Pancreas (tissue), 10 donors: ENCODE results near the gene CPA3. TPM values are rescaled to one million over a fixed set of nuclear protein-coding genes. Genes with fewer than 3 reads are reported as not detected.

Experiments
- ATAC-seq, 4 donors: fragments of 200-7000 bp; cut with Tn5 transposase; one replicate each; pipeline versions ENCODE4 v1.8.0 to v1.9.1; 2020; ENCODE audit warnings: mild to moderate bottlenecking in 4 of 4, moderate library complexity in 4 of 4
- DNase-seq, 6 donors: peaks; one replicate each; pipeline ENCODE4 v3.0.0-alpha.2; 2020
- FAIRE-seq: peaks from 2 replicates; lab custom pipeline; 2012; peaks lifted over from hg19 to GRCh38; lab: Jason Lieb, UNC
- H3K27ac ChIP-seq, 4 donors: fragments of 200-600 bp; sonication (generic); 1 replicate in 3 of 4; 2 replicates in 1 of 4; pipeline versions ENCODE4 v1.5.0 to v1.8.0; 2020
- H3K27me3 ChIP-seq, 4 donors: fragments of 200-600 bp; one replicate each; pipeline ENCODE4 v1.8.0; 2021
- H3K36me3 ChIP-seq, 3 donors: fragments of 200-600 bp; sonication (generic) in 1 of 3; one replicate each; pipeline versions ENCODE4 v1.5.0 to v1.8.0; 2020 to 2021
- H3K4me1 ChIP-seq, 3 donors: fragments of 200-600 bp; one replicate each; pipeline ENCODE4 v1.8.0; 2021
- H3K4me3 ChIP-seq, 4 donors: fragments of 200-600 bp; sonication (generic) in 2 of 4; one replicate each; pipeline versions ENCODE4 v1.5.0 to v1.8.0; 2020 to 2021
- H3K9me3 ChIP-seq, 4 donors: fragments of 200-600 bp; one replicate each; pipeline ENCODE4 v1.8.0; 2021
- CTCF ChIP-seq, 4 donors: fragments of 200-600 bp; sonication (generic) in 3 of 4; IDR thresholded peaks; one replicate each; pipeline versions ENCODE4 v1.5.0 to v1.8.0; 2021; ENCODE audit warnings: antibody characterized with exemption in 4 of 4
- WGBS, 2 donors: extraction: QIAGEN DNeasy Blood & Tissue Kit; methylation state at CpG; one replicate each; pipeline ENCODE4 v1.1.7; 2013; 5-methylcytosine and 5-hydroxymethylcytosine counted together
- intact Hi-C, 3 donors: fragments of 100-400 bp; cut with DNase I; formaldehyde crosslinking; loops; one replicate each; pipeline versions ENCODE4 v1.11.1 to v1.14.2; 2022
- polyA plus RNA-seq, 2 donors: library from polyadenylated mRNA; stranded (reverse); fragments of 200-250 nt; gene quantifications; one replicate each; pipeline ENCODE4 v1.2.3, GENCODE V29; 2013
- total RNA-seq, 6 donors: library from RNA; stranded (reverse); fragmentation: NEBNext Ultra II Directional in 4 of 6; extraction: Animal tissue kit (Norgen Biotek cat#: 25700) in 4 of 6; gene quantifications; one replicate each; pipeline versions ENCODE4 v1.2.1 to v1.2.4, GENCODE V29; 2021 to 2023
- donor health status: healthy with polysubstance abuse.
- donor health status: DM: no; HTN: no; CAD: no; lungs with moderate emphysema.
- donor health status: DM: no; HTN: no; CAD: no.
- donor health status: control.
- donor health status: control.
- donor health status: Bipolar disorder and iron deficiency.
- donor health status: DM: yes; HTN: yes; CAD: no.
- donor health status: DM: no; HTN: no; CAD: no.
- donor health status: DM: no; HTN: no; CAD: no.
- donor health status: DM: yes; HTN: yes; CAD: no.

The CPA3 gene
- total and polyA plus RNA-seq, 8 donors, result 1.1 to 10.4 (median 4.8) TPM

DNA sequence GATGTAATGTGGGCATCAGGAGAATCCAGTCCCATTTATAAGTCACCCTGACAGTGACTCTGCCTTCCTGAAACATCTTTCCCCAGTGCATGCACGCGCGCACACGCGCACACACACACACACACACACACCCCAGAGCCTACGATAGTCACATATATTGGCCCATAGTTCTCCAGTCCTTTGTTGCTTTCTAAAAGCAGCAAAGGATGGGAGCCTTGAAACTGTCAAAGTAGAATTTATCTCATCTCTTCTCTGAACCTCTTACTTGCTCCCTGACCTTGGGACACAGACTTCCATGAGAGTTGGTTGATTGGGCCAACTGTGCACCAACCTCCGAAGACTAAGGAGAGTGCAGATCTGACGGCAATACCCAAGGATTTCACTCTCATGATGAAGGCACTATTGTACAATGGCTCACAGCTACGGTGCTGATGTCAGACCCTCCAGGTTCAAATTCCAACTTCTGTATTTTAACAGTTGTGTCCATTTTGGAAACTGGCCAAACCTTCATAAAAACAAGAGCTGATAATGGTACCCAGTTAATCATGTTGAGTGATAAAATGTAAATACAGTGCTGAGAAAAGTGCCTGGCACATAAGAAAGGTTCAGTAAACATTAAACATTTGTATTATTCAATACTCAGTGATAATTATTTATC is 8.3 kb downstream of the CPA3 start:
- no peaks in the 10 kb centered on the region for H3K36me3 ChIP-seq
- H3K4me3 ChIP-seq, result no peak overlapping the region
- H3K27ac ChIP-seq, result peak overlapping the region in 3 of 4 donors; percentile 19 to 67 (median 61)
- 52 to 55% methylated on average over 9 of the region's 9 CpGs for WGBS, 2 donors
- TF ChIP-seq CTCF (IDR thresholded peaks at IDR 0.05), result no peak
- FAIRE-seq (no peak), DNase-seq (peak in 3 of 6 donors; percentile 53 to 65 (median 54)), ATAC-seq (peak; percentile 83 to 92 (median 86))
- peaks cover 18 to 29% (median 22%) of the 10 kb centered on the region in 3 donors for H3K4me1 ChIP-seq
- H3K27me3 ChIP-seq, result no peaks in the 10 kb centered on the region
- no peaks in the 10 kb centered on the region for H3K9me3 ChIP-seq
- intact Hi-C loops, result no loop called here

GRCh38 chr3:148873977-148874376 is 8.9 kb downstream of the CPA3 start:
- Histone ChIP-seq H3K4me1 (peaks cover 18 to 29% (median 22%) of the 10 kb centered on the region in 3 donors), H3K27ac (peak overlapping the region in 3 of 4 donors; percentile 19 to 67 (median 61)), H3K4me3 (no peak overlapping the region), H3K27me3 (no peaks in the 10 kb centered on the region), H3K36me3 (no peaks in the 10 kb centered on the region), H3K9me3 (no peaks in the 10 kb centered on the region)
- ATAC-seq (peak; percentile 73 to 79 (median 74)), DNase-seq (peak in 1 of 6 donors; percentile 57), FAIRE-seq (no peak)
- TF ChIP-seq CTCF (IDR thresholded peaks at IDR 0.05), result no peak
- intact Hi-C loops, result no loop called here
- WGBS, 2 donors, result 10 to 13% methylated on average over 1 of the region's 1 CpG

DNA sequence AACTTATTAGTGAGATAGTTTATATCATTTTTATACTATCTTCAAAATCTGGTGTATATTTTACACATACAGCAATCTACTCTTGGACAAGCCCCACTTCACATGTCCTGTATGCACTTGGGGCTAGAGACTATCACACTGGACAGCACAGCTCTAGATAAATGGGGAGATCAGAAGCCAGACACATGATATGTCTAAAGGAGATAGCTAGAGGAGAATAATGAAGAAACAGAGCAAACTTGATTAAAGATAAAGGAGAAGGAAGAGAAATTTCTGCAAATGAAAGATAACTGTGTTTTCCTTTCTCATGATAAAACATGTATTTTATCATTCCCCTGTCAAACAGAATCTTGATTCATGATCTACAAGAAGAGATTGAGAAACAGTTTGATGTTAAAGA is 13.0 kb downstream of the CPA3 start:
- FAIRE-seq (no peak), ATAC-seq (no peak), DNase-seq (no peak)
- H3K36me3 ChIP-seq, result no peaks in the 10 kb centered on the region
- intact Hi-C loops, result no loop called here
- no peaks in the 10 kb centered on the region for H3K9me3 ChIP-seq
- no peak for TF ChIP-seq CTCF (IDR thresholded peaks at IDR 0.05)
- H3K27ac ChIP-seq, result no peak overlapping the region
- peaks cover 32 to 49% (median 40%) of the 10 kb centered on the region in 3 donors for H3K4me1 ChIP-seq
- H3K4me3 ChIP-seq, result no peak overlapping the region
- no peaks in the 10 kb centered on the region for H3K27me3 ChIP-seq

- H3K27me3 ChIP-seq, result no peaks in the 10 kb centered on the region
- DNase-seq, result no peak
- no peak overlapping the region for H3K4me3 ChIP-seq
- FAIRE-seq, result no peak
- no peaks in the 10 kb centered on the region for H3K36me3 ChIP-seq
- no peaks in the 10 kb centered on the region for H3K9me3 ChIP-seq
- intact Hi-C loops, result no loop called here
- no peak for ATAC-seq
- no peak overlapping the region for H3K27ac ChIP-seq
- peaks cover 31 to 42% (median 31%) of the 10 kb centered on the region in 3 donors for H3K4me1 ChIP-seq
- TF ChIP-seq CTCF (IDR thresholded peaks at IDR 0.05), result no peak
Observed at GRCh38 chr3:148879256-148879655, 14.2 kb downstream of the CPA3 start.

DNA sequence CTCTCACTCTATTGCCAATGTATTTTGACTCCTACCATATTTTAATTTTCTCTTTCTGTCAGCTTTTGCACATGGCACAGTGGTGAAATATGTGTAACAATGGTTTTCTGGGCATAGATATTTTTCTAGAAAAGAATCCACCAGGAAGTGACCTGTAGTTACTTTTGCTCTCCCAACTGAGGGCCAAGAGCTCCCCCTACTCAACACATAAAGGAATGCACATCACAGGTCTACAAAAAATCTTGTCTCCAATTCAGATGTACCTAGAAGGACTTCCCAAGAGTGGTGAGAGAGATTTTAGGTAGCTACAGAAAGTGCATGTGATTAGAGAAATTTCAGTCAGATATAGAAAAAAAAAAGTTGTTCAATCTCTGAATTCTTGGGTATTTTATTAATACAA is 15.6 kb downstream of the CPA3 start:
- ATAC-seq (peak; percentile 44 to 73 (median 72)), DNase-seq (peak in 1 of 6 donors; percentile 25), FAIRE-seq (no peak)
- Histone ChIP-seq H3K9me3 (no peaks in the 10 kb centered on the region), H3K27ac (peak overlapping the region in 1 of 4 donors; percentile 28), H3K4me3 (no peak overlapping the region), H3K36me3 (no peaks in the 10 kb centered on the region), H3K27me3 (no peaks in the 10 kb centered on the region), H3K4me1 (peaks cover 17 to 31% (median 17%) of the 10 kb centered on the region in 3 donors)
- TF ChIP-seq CTCF (IDR thresholded peaks at IDR 0.05), result peak in 1 of 4 donors; percentile 10
- intact Hi-C loops, result no loop called here
